NCI-H774 (cell line): ENCODE data around the gene CEP78.

Source experiments
- DNase-seq: peaks from one replicate; lab custom pipeline; 2025; lab: John Stamatoyannopoulos, UW

The CEP78 gene

GRCh38 chr9:78307360-78307759 lies 71.5 kb downstream of the CEP78 start:
- no peak for DNase-seq

GRCh38 chr9:78309066-78309465 lies 73.2 kb downstream of the CEP78 start:
- DNase-seq = no peak

- DNase-seq = no peak
These were observed 75.2 kb downstream of the CEP78 start for GRCh38 chr9:78311075-78311474.

GRCh38 chr9:78311886-78312524 lies 76.1 kb downstream of the CEP78 start:
- peak; percentile 27 for DNase-seq

- no peak for DNase-seq
These were observed 78.7 kb downstream of the CEP78 start for GRCh38 chr9:78314550-78314949.

GRCh38 chr9:78314953-78315870 lies 79.3 kb downstream of the CEP78 start:
- no peak for DNase-seq

GRCh38 chr9:78316166-78316892 lies 80.5 kb downstream of the CEP78 start:
- no peak for DNase-seq

- no peak for DNase-seq
These were observed 83.5 kb downstream of the CEP78 start for GRCh38 chr9:78319197-78320029.

GRCh38 chr9:78320030-78320693 lies 84.3 kb downstream of the CEP78 start:
- DNase-seq = no peak

GRCh38 chr9:78320875-78321496 lies 85.1 kb downstream of the CEP78 start:
- no peak for DNase-seq

GRCh38 chr9:78321505-78321904 lies 85.6 kb downstream of the CEP78 start:
- no peak for DNase-seq

- no peak for DNase-seq
These were observed 88.3 kb downstream of the CEP78 start for GRCh38 chr9:78324068-78324650.

- DNase-seq = no peak
These were observed 88.8 kb downstream of the CEP78 start for GRCh38 chr9:78324682-78325081.

GRCh38 chr9:78325343-78325742 lies 89.5 kb downstream of the CEP78 start:
- no peak for DNase-seq

- DNase-seq = no peak
These were observed 90.0 kb downstream of the CEP78 start for GRCh38 chr9:78325846-78326360.

GRCh38 chr9:78326564-78326963 lies 90.7 kb downstream of the CEP78 start:
- DNase-seq = no peak
